HepG2 (cell line): ENCODE results near the gene SUDS3. TPM values are rescaled to one million over a fixed set of nuclear protein-coding genes. Genes with fewer than 3 reads are reported as not detected.

ENCODE experiments used
- DR1 ChIP-seq: sonication (generic); formaldehyde crosslinking; IDR thresholded peaks from 2 replicates; pipeline ENCODE4 v1.8.0; 2021; ENCODE audit warnings: mild to moderate bottlenecking, missing genetic modification reagents, inconsistent platforms
- EZH2 ChIP-seq: conservative IDR thresholded peaks from 2 replicates; pipeline ENCODE4 v1.6.1; 2012; ENCODE audit warnings: mild to moderate bottlenecking, low read depth, low read length, moderate library complexity
- KLF15 ChIP-seq: sonication (generic); formaldehyde crosslinking; IDR thresholded peaks from 2 replicates; pipeline ENCODE4 v1.8.1; 2023; ENCODE audit warnings: borderline replicate concordance, mild to moderate bottlenecking, inconsistent platforms, missing genetic modification reagents, mixed read lengths
- NKX3-1 ChIP-seq: sonication (generic); formaldehyde crosslinking; IDR thresholded peaks from 2 replicates; pipeline ENCODE4 v1.5.0; 2020; ENCODE audit warnings: missing genetic modification reagents
- NR2F2 ChIP-seq: IDR thresholded peaks from 2 replicates; pipeline ENCODE4 v1.6.1; 2012; ENCODE audit warnings: low read depth, inconsistent platforms, borderline replicate concordance
- PHF20 ChIP-seq: sonication (generic); formaldehyde crosslinking; IDR thresholded peaks from 2 replicates; pipeline ENCODE4 v1.5.0; 2020; ENCODE audit warnings: mild to moderate bottlenecking, missing genetic modification reagents
- POLR2AphosphoS5 ChIP-seq: IDR thresholded peaks from 2 replicates; pipeline ENCODE4 v1.6.1; 2012; ENCODE audit warnings: low read depth, low read length
- SAFB2 ChIP-seq: sonication (generic); formaldehyde crosslinking; IDR thresholded peaks from 2 replicates; pipeline ENCODE4 v1.5.1; 2020; ENCODE audit warnings: missing genetic modification reagents, low read depth, mild to moderate bottlenecking, borderline replicate concordance
- SMAD9 ChIP-seq: sonication (generic); formaldehyde crosslinking; IDR thresholded peaks from 2 replicates; pipeline ENCODE4 v1.5.1; 2020; ENCODE audit warnings: mild to moderate bottlenecking, missing genetic modification reagents
- SOX5 ChIP-seq: IDR thresholded peaks from 2 replicates; pipeline ENCODE4 v1.6.1; 2016; ENCODE audit warnings: borderline replicate concordance
- SRSF9 ChIP-seq: fragments of 200-400 bp; formaldehyde crosslinking; IDR thresholded peaks from 2 replicates; pipeline ENCODE4 v1.6.1; 2018; ENCODE audit warnings: borderline replicate concordance, mild to moderate bottlenecking, low read depth, low read length; ENCODE audit not compliant: insufficient read depth, poor library complexity, severe bottlenecking
- YEATS2 ChIP-seq: sonication (generic); formaldehyde crosslinking; IDR thresholded peaks from 2 replicates; pipeline ENCODE4 v1.4.0; 2020; ENCODE audit warnings: missing genetic modification reagents, borderline replicate concordance
- ZFP62 ChIP-seq: sonication (generic); formaldehyde crosslinking; IDR thresholded peaks from 2 replicates; pipeline ENCODE4 v1.4.0; 2020; ENCODE audit warnings: missing genetic modification reagents
- ZNF138 ChIP-seq: sonication (generic); formaldehyde crosslinking; IDR thresholded peaks from 2 replicates; pipeline ENCODE4 v1.5.0; 2020; ENCODE audit warnings: mild to moderate bottlenecking, low read depth, missing genetic modification reagents
- ZNF230 ChIP-seq: sonication (generic); formaldehyde crosslinking; IDR thresholded peaks from 2 replicates; pipeline ENCODE4 v1.4.0; 2020; ENCODE audit warnings: mild to moderate bottlenecking, missing genetic modification reagents
- ZNF253 ChIP-seq: sonication (generic); formaldehyde crosslinking; IDR thresholded peaks from 2 replicates; pipeline ENCODE4 v1.8.0; 2022; ENCODE audit warnings: mild to moderate bottlenecking, missing genetic modification reagents, borderline replicate concordance
- ZNF296 ChIP-seq: sonication (generic); formaldehyde crosslinking; conservative IDR thresholded peaks from 2 replicates; pipeline ENCODE4 v1.5.0; 2020; ENCODE audit warnings: mild to moderate bottlenecking, missing genetic modification reagents
- ZNF30 ChIP-seq: sonication (generic); formaldehyde crosslinking; IDR thresholded peaks from 2 replicates; pipeline ENCODE4 v1.5.0; 2020; ENCODE audit warnings: mild to moderate bottlenecking, missing genetic modification reagents
- polyA plus RNA-seq, 8 experiments: library from polyadenylated mRNA; depleted of rRNA in 3 of 8; stranded (reverse) in 7 of 8; unstranded in 1 of 8; fragments of >200 nt; fragmentation: Illumina TruSeq in 4 of 8; extraction: Trizol in 4 of 8; gene quantifications; 2 replicates each; pipeline versions ENCODE4 v1.2.1 to v1.2.3, GENCODE V29; 2011 to 2016; ENCODE audit warnings: low read depth in 4 of 8, missing spikeins in 1 of 8, mixed read lengths in 1 of 8; ENCODE audit not compliant: insufficient read depth in 1 of 8
- total RNA-seq, 5 experiments: library from RNA; depleted of rRNA; stranded (reverse); fragments of >200 nt; fragmentation: Illumina TruSeq; extraction: Trizol; gene quantifications; 2 replicates each; pipeline ENCODE4 v1.2.3, GENCODE V29; 2016; ENCODE audit warnings: low read depth in 1 of 5
- TF ChIP-seq, protein P1 (sequence below): sonication (generic); formaldehyde crosslinking; IDR thresholded peaks from 2 replicates; pipeline ENCODE4 v1.5.0; 2020; ENCODE audit warnings: missing genetic modification reagents
- TF ChIP-seq, protein P2 (sequence below): IDR thresholded peaks from 2 replicates; pipeline ENCODE4 v1.6.1; 2016; ENCODE audit warnings: missing biosample characterization, missing genetic modification reagents, low read depth
- TF ChIP-seq, protein P3 (sequence below): sonication (generic); formaldehyde crosslinking; IDR thresholded peaks from 2 replicates; pipeline ENCODE4 v1.5.1; 2020; ENCODE audit warnings: mild to moderate bottlenecking, missing genetic modification reagents

Gene SUDS3
- total and polyA plus RNA-seq, 2 of the 13 experiments (the other 11 are each of a cell fraction or from before 2014, with no cell fraction given): 20.2 to 33.1 TPM

DNA sequence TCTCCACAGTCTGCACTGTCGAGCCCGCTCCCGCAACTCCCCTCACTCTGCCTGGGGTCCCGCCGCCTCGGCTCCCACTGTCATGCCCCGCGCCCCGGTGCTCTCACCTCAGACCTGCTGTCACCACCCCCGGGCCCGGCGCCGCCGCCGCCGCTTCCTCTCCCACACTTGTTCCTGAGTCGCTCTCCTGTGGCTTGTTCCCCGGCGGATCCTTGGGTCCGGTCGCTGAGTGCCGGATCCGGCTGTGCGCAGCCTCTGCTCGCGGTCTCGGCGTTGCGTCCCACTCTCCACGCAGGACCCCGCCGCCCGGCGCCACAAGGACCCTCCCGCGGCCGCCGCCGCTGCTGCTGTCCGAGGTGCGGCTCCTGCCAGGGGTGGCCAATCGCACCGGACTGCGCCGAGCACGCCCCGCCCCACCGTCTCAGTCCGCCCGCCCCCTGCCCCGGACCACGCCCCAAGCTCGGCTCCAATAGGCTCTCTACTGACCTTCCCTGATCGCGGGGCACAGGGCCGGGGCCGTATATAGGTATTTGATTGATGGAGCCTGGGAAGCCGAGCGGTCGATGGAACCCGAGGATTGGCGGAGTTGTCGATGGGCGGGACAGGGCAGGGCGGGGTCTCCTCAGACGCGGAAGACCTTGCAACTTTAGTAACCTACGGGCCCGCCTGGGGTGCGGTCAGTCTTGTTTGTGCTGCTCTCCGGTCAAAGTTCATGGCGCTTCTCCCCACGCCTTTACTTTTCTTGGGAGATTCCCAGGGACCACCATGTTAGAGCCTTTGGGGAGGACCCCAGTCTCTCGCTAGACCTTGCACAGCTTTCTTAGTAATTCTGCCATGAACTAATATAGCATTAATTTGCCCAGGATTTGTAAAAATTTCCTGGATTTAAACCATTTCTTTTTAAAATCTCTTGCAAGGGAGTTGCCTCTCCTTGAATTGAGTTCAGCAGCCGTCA, 3.5 kb upstream of the SUDS3 start, which contains the start of gene TAOK3 (continued):
- TF ChIP-seq KLF15 (CRISPR knock-in tag) (no peak), SAFB2 (0 out of 2 replicates have a peak, but pooled peaks have one; percentile 35), SRSF9 (no peak), NR2F2 (no peak), NKX3-1 (CRISPR knock-in tag) (peak; percentile 78), ZNF30 (CRISPR knock-in tag) (no peak), SMAD9 (CRISPR knock-in tag) (no peak), ZFP62 (no peak), ZNF138 (no peak), YEATS2 (CRISPR knock-in tag) (no peak), ZNF296 (CRISPR knock-in tag) (no peak; the same call in 1 of the 2 replicates), POLR2AphosphoS5 (peak; percentile 97), EZH2 (no peak), PHF20 (CRISPR knock-in tag) (peak; percentile 82), SOX5 (CRISPR knock-in tag) (peak; percentile 32; the same call in 1 of the 2 replicates), DR1 (CRISPR knock-in tag) (peak; percentile 39; the same call in 1 of the 2 replicates), ZNF253 (0 out of 2 replicates have a peak, but pooled peaks have one; percentile 45), ZNF230 (CRISPR knock-in tag) (no peak)
- TF ChIP-seq, protein P1, sequence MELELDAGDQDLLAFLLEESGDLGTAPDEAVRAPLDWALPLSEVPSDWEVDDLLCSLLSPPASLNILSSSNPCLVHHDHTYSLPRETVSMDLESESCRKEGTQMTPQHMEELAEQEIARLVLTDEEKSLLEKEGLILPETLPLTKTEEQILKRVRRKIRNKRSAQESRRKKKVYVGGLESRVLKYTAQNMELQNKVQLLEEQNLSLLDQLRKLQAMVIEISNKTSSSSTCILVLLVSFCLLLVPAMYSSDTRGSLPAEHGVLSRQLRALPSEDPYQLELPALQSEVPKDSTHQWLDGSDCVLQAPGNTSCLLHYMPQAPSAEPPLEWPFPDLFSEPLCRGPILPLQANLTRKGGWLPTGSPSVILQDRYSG (CRISPR knock-in tag): no peak
- TF ChIP-seq, protein P2, sequence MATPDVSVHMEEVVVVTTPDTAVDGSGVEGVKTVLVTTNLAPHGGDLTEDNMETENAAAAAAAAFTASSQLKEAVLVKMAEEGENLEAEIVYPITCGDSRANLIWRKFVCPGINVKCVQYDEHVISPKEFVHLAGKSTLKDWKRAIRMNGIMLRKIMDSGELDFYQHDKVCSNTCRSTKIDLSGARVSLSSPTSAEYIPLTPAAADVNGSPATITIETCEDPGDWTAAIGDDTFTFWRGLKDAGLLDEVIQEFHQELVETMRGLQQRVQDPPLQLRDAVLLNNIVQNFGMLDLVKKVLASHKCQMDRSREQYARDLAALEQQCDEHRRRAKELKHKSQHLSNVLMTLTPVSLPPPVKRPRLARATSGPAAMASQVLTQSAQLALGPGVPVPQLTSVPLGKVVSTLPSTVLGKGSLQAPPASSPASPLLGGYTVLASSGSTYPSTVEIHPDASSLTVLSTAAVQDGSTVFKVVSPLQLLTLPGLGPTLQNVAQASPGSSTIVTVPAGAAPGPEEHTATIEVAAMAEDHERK (CRISPR knock-in tag): no peak
- TF ChIP-seq, protein P3, sequence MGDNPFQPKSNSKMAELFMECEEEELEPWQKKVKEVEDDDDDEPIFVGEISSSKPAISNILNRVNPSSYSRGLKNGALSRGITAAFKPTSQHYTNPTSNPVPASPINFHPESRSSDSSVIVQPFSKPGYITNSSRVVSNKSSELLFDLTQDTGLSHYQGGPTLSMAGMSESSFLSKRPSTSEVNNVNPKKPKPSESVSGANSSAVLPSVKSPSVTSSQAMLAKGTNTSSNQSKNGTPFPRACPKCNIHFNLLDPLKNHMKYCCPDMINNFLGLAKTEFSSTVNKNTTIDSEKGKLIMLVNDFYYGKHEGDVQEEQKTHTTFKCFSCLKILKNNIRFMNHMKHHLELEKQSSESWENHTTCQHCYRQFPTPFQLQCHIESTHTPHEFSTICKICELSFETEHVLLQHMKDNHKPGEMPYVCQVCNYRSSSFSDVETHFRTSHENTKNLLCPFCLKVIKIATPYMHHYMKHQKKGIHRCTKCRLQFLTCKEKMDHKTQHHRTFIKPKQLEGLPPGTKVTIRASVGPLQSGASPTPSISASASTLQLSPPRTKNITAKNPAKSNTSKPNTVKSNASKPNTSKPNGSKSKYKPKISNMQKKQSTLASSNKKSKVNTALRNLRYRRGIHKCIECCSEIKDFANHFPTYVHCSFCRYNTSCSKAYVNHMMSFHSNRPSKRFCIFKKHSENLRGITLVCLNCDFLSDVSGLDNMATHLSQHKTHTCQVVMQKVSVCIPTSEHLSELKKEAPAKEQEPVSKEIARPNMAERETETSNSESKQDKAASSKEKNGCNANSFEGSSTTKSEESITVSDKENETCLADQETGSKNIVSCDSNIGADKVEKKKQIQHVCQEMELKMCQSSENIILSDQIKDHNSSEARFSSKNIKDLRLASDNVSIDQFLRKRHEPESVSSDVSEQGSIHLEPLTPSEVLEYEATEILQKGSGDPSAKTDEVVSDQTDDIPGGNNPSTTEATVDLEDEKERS: no peak
